ENCODE results near the gene ATP6V0E1.

DNA sequence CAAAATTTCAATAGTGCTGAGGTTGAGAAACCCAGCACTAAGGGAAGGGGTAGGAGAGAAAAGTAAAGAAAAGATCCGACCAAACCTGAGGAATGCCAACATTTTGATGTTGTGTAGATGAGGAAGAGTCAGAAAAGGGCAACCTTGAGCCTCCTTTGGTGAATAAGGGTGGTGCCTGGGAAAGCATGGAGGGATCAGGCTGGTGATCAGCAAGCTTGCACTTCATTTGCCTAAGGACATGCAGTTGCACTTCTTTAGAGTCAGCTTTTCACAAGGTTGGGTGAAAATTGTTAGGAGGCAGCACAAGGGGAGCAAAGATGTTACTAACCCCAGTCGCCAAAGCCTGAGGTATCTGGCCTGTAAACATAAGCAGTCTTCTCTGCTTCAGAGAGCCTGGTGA lies 20.4 kb downstream of the ATP6V0E1 start:
- TF ChIP-seq, protein P1, sequence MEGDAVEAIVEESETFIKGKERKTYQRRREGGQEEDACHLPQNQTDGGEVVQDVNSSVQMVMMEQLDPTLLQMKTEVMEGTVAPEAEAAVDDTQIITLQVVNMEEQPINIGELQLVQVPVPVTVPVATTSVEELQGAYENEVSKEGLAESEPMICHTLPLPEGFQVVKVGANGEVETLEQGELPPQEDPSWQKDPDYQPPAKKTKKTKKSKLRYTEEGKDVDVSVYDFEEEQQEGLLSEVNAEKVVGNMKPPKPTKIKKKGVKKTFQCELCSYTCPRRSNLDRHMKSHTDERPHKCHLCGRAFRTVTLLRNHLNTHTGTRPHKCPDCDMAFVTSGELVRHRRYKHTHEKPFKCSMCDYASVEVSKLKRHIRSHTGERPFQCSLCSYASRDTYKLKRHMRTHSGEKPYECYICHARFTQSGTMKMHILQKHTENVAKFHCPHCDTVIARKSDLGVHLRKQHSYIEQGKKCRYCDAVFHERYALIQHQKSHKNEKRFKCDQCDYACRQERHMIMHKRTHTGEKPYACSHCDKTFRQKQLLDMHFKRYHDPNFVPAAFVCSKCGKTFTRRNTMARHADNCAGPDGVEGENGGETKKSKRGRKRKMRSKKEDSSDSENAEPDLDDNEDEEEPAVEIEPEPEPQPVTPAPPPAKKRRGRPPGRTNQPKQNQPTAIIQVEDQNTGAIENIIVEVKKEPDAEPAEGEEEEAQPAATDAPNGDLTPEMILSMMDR (IDR thresholded peaks at IDR 0.05): no peak
- no peak for TF ChIP-seq POLR2A (IDR thresholded peaks at IDR 0.05)

All from testis (tissue), 2 donors.